Measurements from ENCODE around the gene PIGK.

PIGK gene

GRCh38 chr1:77096496-77097255 lies 122.6 kb downstream of the PIGK start:
- no peak for DNase-seq (ENCODE audit: low read depth in 2 of 2)

- DNase-seq (ENCODE audit: low read depth in 2 of 2): no peak
Observed at GRCh38 chr1:77095236-77095635, 124.0 kb downstream of the PIGK start.

- DNase-seq (ENCODE audit: low read depth in 2 of 2): no peak
Observed at GRCh38 chr1:77089756-77090155, 129.5 kb downstream of the PIGK start.

- no peak for DNase-seq (ENCODE audit: low read depth in 2 of 2)
Observed at GRCh38 chr1:77085109-77085508, 134.1 kb downstream of the PIGK start.

- DNase-seq (ENCODE audit: low read depth in 2 of 2): no peak
Observed at GRCh38 chr1:77084457-77084856, 134.8 kb downstream of the PIGK start.

GRCh38 chr1:77081834-77082233 lies 137.4 kb downstream of the PIGK start:
- DNase-seq (ENCODE audit: low read depth in 2 of 2): no peak

- DNase-seq (ENCODE audit: low read depth in 2 of 2): no peak
Observed at GRCh38 chr1:77076759-77077158, 142.5 kb downstream of the PIGK start.

- DNase-seq (ENCODE audit: low read depth in 2 of 2): no peak
Observed at GRCh38 chr1:77068013-77068412, 151.2 kb downstream of the PIGK start.

GRCh38 chr1:77065693-77066342 lies 153.4 kb downstream of the PIGK start:
- DNase-seq (ENCODE audit: low read depth in 2 of 2): no peak

GRCh38 chr1:77064246-77064645 lies 155.0 kb downstream of the PIGK start:
- no peak for DNase-seq (ENCODE audit: low read depth in 2 of 2)

- DNase-seq (ENCODE audit: low read depth in 2 of 2): no peak
Observed at GRCh38 chr1:77063118-77063517, 156.1 kb downstream of the PIGK start.

- DNase-seq (ENCODE audit: low read depth in 2 of 2): no peak
Observed at GRCh38 chr1:77061162-77061561, 158.1 kb downstream of the PIGK start.

- no peak for DNase-seq (ENCODE audit: low read depth in 2 of 2)
Observed at GRCh38 chr1:77060000-77060399, 159.2 kb downstream of the PIGK start.

GRCh38 chr1:77057994-77058585 lies 161.1 kb downstream of the PIGK start:
- DNase-seq (ENCODE audit: low read depth in 2 of 2): no peak

- DNase-seq (ENCODE audit: low read depth in 2 of 2): no peak
Observed at GRCh38 chr1:77056525-77056924, 162.7 kb downstream of the PIGK start.

GRCh38 chr1:77051425-77051824 lies 167.8 kb downstream of the PIGK start:
- no peak for DNase-seq (ENCODE audit: low read depth in 2 of 2)

- no peak for DNase-seq (ENCODE audit: low read depth in 2 of 2)
Observed at GRCh38 chr1:77048615-77049005, 170.6 kb downstream of the PIGK start.

- no peak for DNase-seq (ENCODE audit: low read depth in 2 of 2)
Observed at GRCh38 chr1:77047978-77048614, 171.1 kb downstream of the PIGK start.

GRCh38 chr1:77047575-77047974 lies 171.7 kb downstream of the PIGK start:
- DNase-seq (ENCODE audit: low read depth in 2 of 2): no peak

- peak in 1 of 2 donors; percentile 2 for DNase-seq (ENCODE audit: low read depth in 2 of 2)
Observed at GRCh38 chr1:77044133-77044849, 174.9 kb downstream of the PIGK start.

- DNase-seq (ENCODE audit: low read depth in 2 of 2): no peak
Observed at GRCh38 chr1:77040826-77041225, 178.4 kb downstream of the PIGK start.

GRCh38 chr1:77039739-77040138 lies 179.5 kb downstream of the PIGK start:
- DNase-seq (ENCODE audit: low read depth in 2 of 2): no peak
